Activated CD4-positive, alpha-beta memory T cell treated with anti-CD3 and anti-CD28 coated beads for 36 hours (primary cell): ENCODE measurements around the gene FGGY. TPM values are rescaled to one million over a fixed set of nuclear protein-coding genes. Genes with fewer than 3 reads are reported as not detected.

Experiments used
- CTCF ChIA-PET: fragments of 350-600 bp; sonication (Branson Sonifier 250); formaldehyde crosslinking; loops from one replicate; lab custom pipeline; 2021; ENCODE audit warnings: antibody characterized with exemption, inconsistent platforms; lab: Charles Lee
- POLR2A ChIA-PET: fragments of 350-600 bp; sonication (Branson Sonifier 250); formaldehyde crosslinking; loops from one replicate; lab custom pipeline; 2021; ENCODE audit warnings: antibody characterized with exemption; lab: Charles Lee
- DNase-seq: peaks from one replicate; pipeline ENCODE4 v3.0.0-alpha.2; 2020
- H3K27ac Mint-ChIP-seq: one replicate; pipeline ENCODE4 v1.8.0; 2021; ENCODE audit warnings: mixed read lengths
- H3K27me3 Mint-ChIP-seq: one replicate; pipeline ENCODE4 v1.8.0; 2021; ENCODE audit warnings: mixed read lengths
- H3K36me3 Mint-ChIP-seq: one replicate; pipeline ENCODE4 v1.8.0; 2021; ENCODE audit warnings: mixed read lengths
- H3K4me1 Mint-ChIP-seq: one replicate; pipeline ENCODE4 v1.8.0; 2021; ENCODE audit warnings: low read depth, mixed read lengths
- H3K4me3 Mint-ChIP-seq: one replicate; pipeline ENCODE4 v1.8.0; 2021; ENCODE audit warnings: mild to moderate bottlenecking, mixed read lengths
- H3K9me3 Mint-ChIP-seq: one replicate; pipeline ENCODE4 v1.8.0; 2021; ENCODE audit warnings: mixed read lengths
- intact Hi-C: fragments of 100-400 bp; cut with micrococcal nuclease; formaldehyde crosslinking; loops from one replicate; pipeline ENCODE4 v1.15.1; 2023
- total RNA-seq, 2 experiments: library from RNA; stranded (reverse); gene quantifications; one replicate each; pipeline ENCODE4 v1.2.3, GENCODE V29; 2021

Gene FGGY
- total RNA-seq, 2 experiments from 2014 or later: 10.2 TPM

GRCh38 chr1:59360170-59360569 is 63.3 kb downstream of the FGGY start:
- no peak overlapping the region for H3K4me3 Mint-ChIP-seq
- H3K27ac Mint-ChIP-seq: no peak overlapping the region
- no peak for DNase-seq
- H3K4me1 Mint-ChIP-seq: peaks cover 2% of the 10 kb centered on the region
- no peaks in the 10 kb centered on the region for H3K9me3 Mint-ChIP-seq
- intact Hi-C loops: no loop called here
- no peaks in the 10 kb centered on the region for H3K27me3 Mint-ChIP-seq
- ChIA-PET POLR2A (no interaction called here), CTCF (no interaction called here)
- no peaks in the 10 kb centered on the region for H3K36me3 Mint-ChIP-seq

GRCh38 chr1:59360729-59361128 is 63.8 kb downstream of the FGGY start:
- no peaks in the 10 kb centered on the region for H3K36me3 Mint-ChIP-seq
- H3K27me3 Mint-ChIP-seq: no peaks in the 10 kb centered on the region
- H3K9me3 Mint-ChIP-seq: no peaks in the 10 kb centered on the region
- ChIA-PET CTCF (no interaction called here), POLR2A (no interaction called here)
- no peaks in the 10 kb centered on the region for H3K4me1 Mint-ChIP-seq
- DNase-seq: no peak
- intact Hi-C loops: no loop called here
- no peak overlapping the region for H3K4me3 Mint-ChIP-seq
- H3K27ac Mint-ChIP-seq: no peak overlapping the region

GRCh38 chr1:59361766-59362165 is 64.9 kb downstream of the FGGY start:
- ChIA-PET POLR2A (no interaction called here), CTCF (no interaction called here)
- intact Hi-C loops: no loop called here
- no peaks in the 10 kb centered on the region for H3K36me3 Mint-ChIP-seq
- H3K4me1 Mint-ChIP-seq: no peaks in the 10 kb centered on the region
- H3K4me3 Mint-ChIP-seq: no peak overlapping the region
- no peaks in the 10 kb centered on the region for H3K9me3 Mint-ChIP-seq
- no peak for DNase-seq
- H3K27me3 Mint-ChIP-seq: no peaks in the 10 kb centered on the region
- H3K27ac Mint-ChIP-seq: no peak overlapping the region

- POLR2A ChIA-PET: no interaction called here
- intact Hi-C loops: no loop called here
Observed at GRCh38 chr1:59364037-59364436, 67.1 kb downstream of the FGGY start.

GRCh38 chr1:59366346-59366745 is 69.5 kb downstream of the FGGY start:
- H3K27ac Mint-ChIP-seq: no peak overlapping the region
- no peaks in the 10 kb centered on the region for H3K4me1 Mint-ChIP-seq
- intact Hi-C loops: no loop called here
- no peaks in the 10 kb centered on the region for H3K36me3 Mint-ChIP-seq
- ChIA-PET CTCF (no interaction called here), POLR2A (no interaction called here)
- H3K27me3 Mint-ChIP-seq: no peaks in the 10 kb centered on the region
- no peak for DNase-seq
- H3K9me3 Mint-ChIP-seq: no peaks in the 10 kb centered on the region
- H3K4me3 Mint-ChIP-seq: no peak overlapping the region

More at GRCh38 chr1:59364037-59364436, 67.1 kb downstream of the FGGY start:
- no peaks in the 10 kb centered on the region for H3K4me1 Mint-ChIP-seq
- DNase-seq: no peak
- CTCF ChIA-PET: no interaction called here
- no peak overlapping the region for H3K27ac Mint-ChIP-seq
- H3K27me3 Mint-ChIP-seq: no peaks in the 10 kb centered on the region
- H3K9me3 Mint-ChIP-seq: no peaks in the 10 kb centered on the region
- no peak overlapping the region for H3K4me3 Mint-ChIP-seq
- H3K36me3 Mint-ChIP-seq: no peaks in the 10 kb centered on the region

GRCh38 chr1:59367301-59368007 is 70.6 kb downstream of the FGGY start:
- Mint-ChIP-seq H3K27me3 (no peaks in the 10 kb centered on the region), H3K4me1 (no peaks in the 10 kb centered on the region), H3K4me3 (no peak overlapping the region), H3K9me3 (no peaks in the 10 kb centered on the region), H3K27ac (no peak overlapping the region), H3K36me3 (no peaks in the 10 kb centered on the region)
- POLR2A ChIA-PET: no interaction called here
- intact Hi-C loops: no loop called here
- no peak for DNase-seq
- CTCF ChIA-PET: no interaction called here

- Mint-ChIP-seq H3K4me3 (no peak overlapping the region), H3K27me3 (no peaks in the 10 kb centered on the region), H3K36me3 (no peaks in the 10 kb centered on the region), H3K4me1 (no peaks in the 10 kb centered on the region), H3K27ac (no peak overlapping the region), H3K9me3 (peaks cover 2% of the 10 kb centered on the region)
- ChIA-PET POLR2A (no interaction called here), CTCF (no interaction called here)
- DNase-seq: no peak
- intact Hi-C loops: no loop called here
Observed at GRCh38 chr1:59368008-59368670, 71.2 kb downstream of the FGGY start.

- POLR2A ChIA-PET: no interaction called here
Observed at GRCh38 chr1:59375321-59376220, 78.7 kb downstream of the FGGY start.

GRCh38 chr1:59377350-59377904 is 80.5 kb downstream of the FGGY start:
- CTCF ChIA-PET: no interaction called here
- Mint-ChIP-seq H3K36me3 (peaks cover 7% of the 10 kb centered on the region), H3K4me1 (no peaks in the 10 kb centered on the region), H3K27me3 (no peaks in the 10 kb centered on the region), H3K9me3 (peaks cover 13% of the 10 kb centered on the region), H3K4me3 (no peak overlapping the region), H3K27ac (no peak overlapping the region)
- no peak for DNase-seq
- intact Hi-C loops: no loop called here
- POLR2A ChIA-PET: no interaction called here

More at GRCh38 chr1:59375321-59376220, 78.7 kb downstream of the FGGY start:
- Mint-ChIP-seq H3K9me3 (peaks cover 11% of the 10 kb centered on the region), H3K4me1 (no peaks in the 10 kb centered on the region), H3K36me3 (peaks cover 7% of the 10 kb centered on the region), H3K4me3 (no peak overlapping the region), H3K27me3 (no peaks in the 10 kb centered on the region), H3K27ac (no peak overlapping the region)
- intact Hi-C loops: no loop called here
- CTCF ChIA-PET: no interaction called here
- DNase-seq: no peak

GRCh38 chr1:59378621-59379370 is 81.9 kb downstream of the FGGY start:
- H3K27ac Mint-ChIP-seq: no peak overlapping the region
- intact Hi-C loops: loop anchor here (1.0 kb wide), 1 partner anchor 54 kb away; no protein-coding TSS in a partner anchor
- peaks cover 7% of the 10 kb centered on the region for H3K36me3 Mint-ChIP-seq
- H3K27me3 Mint-ChIP-seq: no peaks in the 10 kb centered on the region
- no peak overlapping the region for H3K4me3 Mint-ChIP-seq
- ChIA-PET CTCF (no interaction called here), POLR2A (no interaction called here)
- H3K4me1 Mint-ChIP-seq: no peaks in the 10 kb centered on the region
- H3K9me3 Mint-ChIP-seq: peaks cover 11% of the 10 kb centered on the region
- DNase-seq: no peak

GRCh38 chr1:59379371-59379728 is 82.5 kb downstream of the FGGY start:
- POLR2A ChIA-PET: no interaction called here
- Mint-ChIP-seq H3K9me3 (peaks cover 11% of the 10 kb centered on the region), H3K4me3 (no peak overlapping the region)

More at GRCh38 chr1:59379371-59379728, 82.5 kb downstream of the FGGY start:
- Mint-ChIP-seq H3K27ac (no peak overlapping the region), H3K27me3 (no peaks in the 10 kb centered on the region), H3K4me1 (no peaks in the 10 kb centered on the region), H3K36me3 (peaks cover 7% of the 10 kb centered on the region)
- no peak for DNase-seq
- intact Hi-C loops: loop anchor here (1.0 kb wide), 1 partner anchor 53 kb away; no protein-coding TSS in a partner anchor
- CTCF ChIA-PET: no interaction called here
